Activated CD4-positive, alpha-beta T cell treated with anti-CD3 and anti-CD28 coated beads for 36 hours (primary cell): ENCODE data around the gene RO60. TPM values are rescaled to one million over a fixed set of nuclear protein-coding genes. Genes with fewer than 3 reads are reported as not detected.

ENCODE experiments used
- ATAC-seq: fragments of 200-7000 bp; cut with Tn5 transposase; one replicate; pipeline ENCODE4 v1.10.0; 2021; ENCODE audit warnings: mild to moderate bottlenecking, moderate library complexity
- CTCF ChIA-PET: fragments of 350-600 bp; sonication (Branson Sonifier 250); formaldehyde crosslinking; loops from one replicate; lab custom pipeline; 2021; ENCODE audit warnings: antibody characterized with exemption; lab: Charles Lee
- POLR2A ChIA-PET: fragments of 350-600 bp; sonication (Branson Sonifier 250); formaldehyde crosslinking; loops from one replicate; lab custom pipeline; 2021; ENCODE audit warnings: antibody characterized with exemption, inconsistent platforms; lab: Charles Lee
- DNase-seq: peaks from one replicate; pipeline ENCODE4 v3.0.0-alpha.2; 2020
- H3K27ac Mint-ChIP-seq: one replicate; pipeline ENCODE4 v1.8.0; 2021; ENCODE audit warnings: mixed read lengths
- H3K27me3 Mint-ChIP-seq: one replicate; pipeline ENCODE4 v1.8.0; 2021; ENCODE audit warnings: mixed read lengths
- H3K36me3 Mint-ChIP-seq: one replicate; pipeline ENCODE4 v1.8.0; 2021; ENCODE audit warnings: low read depth, mixed read lengths
- H3K4me1 Mint-ChIP-seq: one replicate; pipeline ENCODE4 v1.8.0; 2021; ENCODE audit warnings: mixed read lengths
- H3K4me3 Mint-ChIP-seq: one replicate; pipeline ENCODE4 v1.8.0; 2021; ENCODE audit warnings: mild to moderate bottlenecking, moderate library complexity, mixed read lengths
- H3K9me3 Mint-ChIP-seq: one replicate; pipeline ENCODE4 v1.8.0; 2021; ENCODE audit warnings: low read depth, mixed read lengths
- intact Hi-C, 2 experiments: fragments of 100-400 bp; cut with DNase I in 1 of 2; cut with micrococcal nuclease in 1 of 2; formaldehyde crosslinking; loops; one replicate each; pipeline versions ENCODE4 v1.14.2 to v1.15.1; 2022 to 2024; cut with DNase I, micrococcal nuclease
- total RNA-seq, 2 experiments: library from RNA; stranded (reverse); gene quantifications; one replicate each; pipeline ENCODE4 v1.2.3, GENCODE V29; 2021

RO60 gene
- total RNA-seq, 2 experiments from 2014 or later: 45.4 to 57.3 TPM

GRCh38 chr1:193105821-193106177, 46.4 kb downstream of the RO60 start:
- ChIA-PET CTCF (interaction anchor here (1.1 to 1.3 kb wide), 2 partner anchors 17 to 631 kb away, joined by 3 to 4 read pairs; no protein-coding TSS in a partner anchor), POLR2A (no interaction called here)
- Mint-ChIP-seq H3K27me3 (no peaks in the 10 kb centered on the region), H3K36me3 (no peaks in the 10 kb centered on the region), H3K9me3 (no peaks in the 10 kb centered on the region), H3K4me3 (peak overlapping the region; percentile 88), H3K4me1 (peaks cover 14% of the 10 kb centered on the region), H3K27ac (peak overlapping the region; percentile 34)
- no peak for ATAC-seq
- intact Hi-C loops: loop anchor here (1.0 to 5.0 kb wide), 6 partner anchors 16 to 298 kb away; partner anchors contain the start of genes RO60 (in 2 of the 2), UCHL5 (in 2 of the 2), CDC73 (in 1 of the 2) and RGS2 (in 1 of the 2)
- DNase-seq: no peak

GRCh38 chr1:193108471-193108870, 49.1 kb downstream of the RO60 start:
- intact Hi-C loops: loop anchor here in 1 of 2 experiments (5.0 kb wide), 1 partner anchor 301 kb away; the partner anchor contains the start of gene RGS2
- no peaks in the 10 kb centered on the region for H3K27me3 Mint-ChIP-seq
- H3K4me3 Mint-ChIP-seq: no peak overlapping the region
- no peak overlapping the region for H3K27ac Mint-ChIP-seq
- no peaks in the 10 kb centered on the region for H3K9me3 Mint-ChIP-seq
- ChIA-PET CTCF (no interaction called here), POLR2A (no interaction called here)
- no peaks in the 10 kb centered on the region for H3K36me3 Mint-ChIP-seq
- DNase-seq: no peak
- H3K4me1 Mint-ChIP-seq: peaks cover 10% of the 10 kb centered on the region
- no peak for ATAC-seq

Other genes with a start within 250 kb of the RO60 start
- 100 to 1,000 TPM in 1 of 2 experiments, 10 to 100 TPM in 1; 94.5 to 141 TPM for gene UCHL5, start 252 bp upstream of the RO60 start, total RNA-seq
- 10 to 100 TPM; 29.8 to 30.2 TPM for gene GLRX2, start 45.8 kb downstream of the RO60 start, total RNA-seq
- gene CDC73, start 62.4 kb downstream of the RO60 start, total RNA-seq: 10 to 100 TPM; 40.8 to 52.4 TPM
- not detected for gene B3GALT2, start 127.0 kb downstream of the RO60 start, total RNA-seq